ENCODE measurements around the gene MED27. TPM values are rescaled to one million over a fixed set of nuclear protein-coding genes. Genes with fewer than 3 reads are reported as not detected.

The MED27 gene
- total RNA-seq, 4 donors from 2014 or later: 8.2 to 18.9 (median 11.8) TPM

DNA sequence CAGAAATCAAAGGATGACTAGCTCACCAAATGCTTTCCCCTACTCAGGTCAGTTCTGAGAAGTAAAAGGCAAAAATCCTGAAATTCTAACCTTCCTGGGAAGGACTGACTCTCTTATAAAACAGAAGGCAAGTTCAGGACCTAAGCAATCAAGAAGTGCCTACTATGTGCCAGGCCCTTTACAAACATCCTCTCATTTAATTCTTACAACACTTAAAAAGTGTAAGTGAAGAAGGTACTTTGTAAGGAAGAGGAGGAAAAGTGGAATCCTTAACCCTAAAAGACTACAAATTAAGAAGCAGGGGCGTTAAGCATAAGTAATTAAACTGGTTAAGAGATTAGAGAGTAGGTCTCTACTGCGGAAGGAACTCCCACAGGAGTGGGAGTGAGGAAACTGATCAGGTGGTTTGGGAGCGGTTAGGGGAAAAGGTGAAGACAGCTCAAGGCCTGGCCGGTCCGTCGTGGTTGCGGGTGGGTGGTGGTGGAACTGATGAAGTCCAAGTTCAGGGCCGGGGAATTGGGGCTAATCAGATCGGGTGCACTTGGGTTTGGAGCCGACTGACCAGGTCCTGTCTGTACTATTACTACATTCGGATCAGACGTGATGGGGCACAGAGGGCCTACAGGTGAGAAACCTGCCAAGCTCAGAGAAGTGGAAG, 839 bp downstream of the MED27 start:
- H3K27ac ChIP-seq: peak overlapping the region in 2 of 4 donors; percentile 73 to 75
- peaks cover 0 to 44% (median 5%) of the 10 kb centered on the region in 4 donors for H3K4me1 ChIP-seq
- no peaks in the 10 kb centered on the region for H3K9me3 ChIP-seq
- WGBS, 2 donors: 5 to 6% methylated on average over 12 of the region's 12 CpGs
- DNase-seq (ENCODE audit: low spot score in 2 of 2): no peak
- H3K36me3 ChIP-seq: peaks cover 0 to 23% (median 0%) of the 10 kb centered on the region in 3 donors
- no peaks in the 10 kb centered on the region for H3K27me3 ChIP-seq
- peak overlapping the region; percentile 53 to 95 (median 72) for H3K4me3 ChIP-seq
- TF ChIP-seq, protein P1, sequence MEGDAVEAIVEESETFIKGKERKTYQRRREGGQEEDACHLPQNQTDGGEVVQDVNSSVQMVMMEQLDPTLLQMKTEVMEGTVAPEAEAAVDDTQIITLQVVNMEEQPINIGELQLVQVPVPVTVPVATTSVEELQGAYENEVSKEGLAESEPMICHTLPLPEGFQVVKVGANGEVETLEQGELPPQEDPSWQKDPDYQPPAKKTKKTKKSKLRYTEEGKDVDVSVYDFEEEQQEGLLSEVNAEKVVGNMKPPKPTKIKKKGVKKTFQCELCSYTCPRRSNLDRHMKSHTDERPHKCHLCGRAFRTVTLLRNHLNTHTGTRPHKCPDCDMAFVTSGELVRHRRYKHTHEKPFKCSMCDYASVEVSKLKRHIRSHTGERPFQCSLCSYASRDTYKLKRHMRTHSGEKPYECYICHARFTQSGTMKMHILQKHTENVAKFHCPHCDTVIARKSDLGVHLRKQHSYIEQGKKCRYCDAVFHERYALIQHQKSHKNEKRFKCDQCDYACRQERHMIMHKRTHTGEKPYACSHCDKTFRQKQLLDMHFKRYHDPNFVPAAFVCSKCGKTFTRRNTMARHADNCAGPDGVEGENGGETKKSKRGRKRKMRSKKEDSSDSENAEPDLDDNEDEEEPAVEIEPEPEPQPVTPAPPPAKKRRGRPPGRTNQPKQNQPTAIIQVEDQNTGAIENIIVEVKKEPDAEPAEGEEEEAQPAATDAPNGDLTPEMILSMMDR (IDR thresholded peaks at IDR 0.05): no peak
- TF ChIP-seq EP300 (IDR thresholded peaks at IDR 0.05): no peak
- TF ChIP-seq POLR2A (IDR thresholded peaks at IDR 0.05): no peak

DNA sequence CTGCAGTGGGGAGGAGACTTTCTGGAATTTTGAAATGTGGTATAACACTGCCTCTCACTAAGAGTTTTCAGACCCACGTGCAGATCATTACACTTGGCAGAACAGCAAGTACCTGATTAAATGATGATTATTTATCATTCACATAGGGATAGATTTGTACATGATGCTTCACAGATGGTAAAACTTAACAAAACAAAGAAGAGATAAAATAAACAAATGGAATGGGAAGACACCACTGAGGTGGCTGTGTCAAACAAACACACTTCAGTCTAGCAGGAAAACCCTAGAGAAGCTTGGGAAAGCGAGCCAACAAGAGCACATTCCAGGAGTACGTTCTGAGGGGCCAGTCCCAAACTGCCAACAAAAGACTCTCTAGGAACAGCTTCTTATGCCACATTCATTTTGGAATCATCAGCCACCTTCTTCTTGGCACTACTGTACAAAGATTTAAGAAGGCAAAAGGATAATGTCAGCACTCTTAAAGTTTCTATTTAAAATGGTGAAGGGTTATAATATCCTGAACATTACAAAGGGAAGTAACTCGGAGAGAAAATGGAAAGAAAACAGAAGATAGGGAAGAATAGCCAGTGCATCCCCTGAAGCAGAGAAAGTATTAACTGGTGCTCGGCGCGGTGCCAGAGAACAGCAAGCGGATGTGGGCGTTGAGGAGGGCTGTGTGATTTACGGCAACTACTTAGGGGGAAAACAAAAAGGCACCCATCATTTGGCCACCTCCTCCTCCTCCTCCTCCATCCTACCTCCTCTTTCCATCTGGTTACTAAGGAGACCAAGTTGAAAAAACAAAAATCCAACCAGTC, 1.6 kb downstream of the MED27 start:
- peak overlapping the region in 1 of 4 donors; percentile 73 for H3K27ac ChIP-seq
- DNase-seq (ENCODE audit: low spot score in 2 of 2): peak in 1 of 2 donors; percentile 17
- 18 to 21% methylated on average over 10 of the region's 10 CpGs for WGBS, 2 donors
- peaks cover 0 to 47% (median 5%) of the 10 kb centered on the region in 4 donors for H3K4me1 ChIP-seq
- H3K9me3 ChIP-seq: no peaks in the 10 kb centered on the region
- no peaks in the 10 kb centered on the region for H3K27me3 ChIP-seq
- TF ChIP-seq POLR2A (IDR thresholded peaks at IDR 0.05) (no peak), EP300 (IDR thresholded peaks at IDR 0.05) (no peak)
- TF ChIP-seq, protein P1 (IDR thresholded peaks at IDR 0.05): no peak
- peak overlapping the region in 2 of 4 donors; percentile 71 to 73 for H3K4me3 ChIP-seq
- H3K36me3 ChIP-seq: peaks cover 0 to 26% (median 0%) of the 10 kb centered on the region in 3 donors

DNA sequence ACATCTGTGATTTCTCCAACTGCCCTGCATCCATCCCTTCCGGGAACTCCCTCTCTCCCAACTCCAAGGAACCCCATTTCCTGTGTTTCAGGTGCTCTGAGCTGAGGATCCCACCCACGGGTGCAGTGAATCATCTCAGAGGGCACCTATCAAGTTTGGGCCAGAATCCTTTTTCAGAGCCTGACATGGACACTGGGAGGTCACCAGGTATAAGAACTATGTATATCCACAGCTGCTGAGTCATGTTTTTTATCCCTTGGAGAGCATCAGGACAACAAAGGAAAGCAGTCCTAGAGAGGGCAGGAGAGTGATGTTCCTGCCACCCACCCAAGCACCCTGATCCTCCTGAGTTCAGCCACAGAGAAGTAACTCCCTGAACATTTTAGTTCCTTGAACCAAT, 3.8 kb downstream of the MED27 start:
- Histone ChIP-seq H3K9me3 (no peaks in the 10 kb centered on the region), H3K36me3 (peaks cover 0 to 41% (median 0%) of the 10 kb centered on the region in 3 donors), H3K27ac (no peak overlapping the region), H3K4me1 (peaks cover 0 to 48% (median 5%) of the 10 kb centered on the region in 4 donors), H3K27me3 (no peaks in the 10 kb centered on the region), H3K4me3 (no peak overlapping the region)
- 86 to 95% methylated on average over 2 of the region's 2 CpGs for WGBS, 2 donors
- no peak for DNase-seq (ENCODE audit: low spot score in 2 of 2)
- no peak for TF ChIP-seq EP300 (IDR thresholded peaks at IDR 0.05)
- TF ChIP-seq, protein P1 (IDR thresholded peaks at IDR 0.05): no peak
- TF ChIP-seq POLR2A (IDR thresholded peaks at IDR 0.05): no peak

DNA sequence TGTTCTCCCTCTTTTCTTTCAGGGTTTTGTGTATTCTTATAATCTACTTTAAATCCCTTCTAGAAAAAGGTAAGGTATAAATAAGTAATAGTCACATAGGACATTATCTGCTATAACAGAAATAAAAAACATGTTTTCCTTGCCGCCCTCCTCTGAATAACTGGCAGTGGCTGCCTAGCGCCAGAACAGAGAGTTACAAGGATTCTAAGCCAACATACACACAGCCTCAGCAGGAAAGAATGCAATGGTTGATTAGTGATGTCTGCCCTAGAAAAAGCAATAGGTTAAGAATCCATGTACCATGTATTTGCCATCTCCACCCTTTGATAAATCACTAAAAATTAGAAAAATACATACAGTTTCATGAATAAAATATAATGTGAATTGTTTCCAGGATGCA, 4.9 kb downstream of the MED27 start:
- H3K27me3 ChIP-seq: no peaks in the 10 kb centered on the region
- TF ChIP-seq POLR2A (IDR thresholded peaks at IDR 0.05) (no peak), EP300 (IDR thresholded peaks at IDR 0.05) (no peak)
- TF ChIP-seq, protein P1 (IDR thresholded peaks at IDR 0.05): no peak
- no peak overlapping the region for H3K4me3 ChIP-seq
- no peak for DNase-seq (ENCODE audit: low spot score in 2 of 2)
- H3K4me1 ChIP-seq: peaks cover 0 to 54% (median 7%) of the 10 kb centered on the region in 4 donors
- 68 to 70% methylated on average over 2 of the region's 2 CpGs for WGBS, 2 donors
- peaks cover 0 to 41% (median 0%) of the 10 kb centered on the region in 3 donors for H3K36me3 ChIP-seq
- no peaks in the 10 kb centered on the region for H3K9me3 ChIP-seq
- H3K27ac ChIP-seq: no peak overlapping the region
